DMS114 treated with DMSO at 0.1 percent for 48 hours (cell line): ENCODE data around the gene S100A8.
"Not testable (repeated sequence)": the region's sequence is repeated elsewhere in the genome, so short reads cannot be mapped to it uniquely, and the experiment has no call there.

Source experiments
- DNase-seq: peaks from one replicate; lab custom pipeline; 2025; ENCODE audit not compliant: unreplicated experiment; lab: John Stamatoyannopoulos, UW

S100A8 gene

GRCh38 chr1:153417136-153417888, 26.4 kb upstream of the S100A8 start:
- DNase-seq: no peak

GRCh38 chr1:153415850-153416570, 25.1 kb upstream of the S100A8 start, which contains the start of gene S100A7A:
Gene S100A7A, plus strand, starts transcription at chr1:153416520. Its CDS starts 1,563 bp downstream, at chr1:153418083.
- no peak for DNase-seq

DNA sequence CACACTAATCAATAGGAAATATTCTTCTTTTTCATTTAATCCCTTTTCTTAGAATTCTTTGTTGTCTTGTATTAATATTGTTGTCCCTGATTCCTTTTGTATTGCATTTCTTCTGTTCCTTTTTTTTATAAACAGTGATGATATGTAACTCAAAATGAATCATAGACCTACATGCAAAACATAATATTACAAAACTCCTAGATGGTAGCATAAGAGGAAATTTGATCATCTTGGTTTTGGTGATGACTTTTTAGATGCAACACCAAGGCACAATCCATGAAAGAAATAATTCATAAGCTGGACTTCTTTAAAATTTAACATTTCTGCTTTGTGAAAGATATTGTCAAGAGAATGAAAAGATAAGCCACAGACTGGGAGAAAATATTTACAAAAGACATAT, 23.1 kb upstream of the S100A8 start:
- not testable (repeated sequence) for DNase-seq

DNA sequence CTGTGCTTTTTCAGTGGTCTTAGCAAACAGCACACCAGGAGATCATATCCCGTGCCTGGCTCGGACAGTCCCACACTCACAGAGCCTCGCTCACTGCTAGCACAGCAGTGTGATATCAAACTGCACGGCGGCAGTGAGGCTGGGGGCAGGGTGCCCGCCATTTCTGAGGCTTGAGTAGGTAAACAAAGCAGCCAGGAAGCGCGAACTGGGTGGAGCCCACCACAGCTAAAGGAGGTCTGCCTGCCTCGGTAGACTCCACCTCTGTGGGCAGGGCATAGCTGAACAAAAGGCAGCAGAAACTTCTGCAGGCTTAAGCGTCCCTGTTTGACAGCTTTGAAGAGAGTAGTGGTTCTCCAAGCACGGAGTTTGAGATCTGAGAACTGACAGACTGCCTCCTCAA, 16.4 kb upstream of the S100A8 start:
- DNase-seq: not testable (repeated sequence)

- not testable (repeated sequence) for DNase-seq
Measured at GRCh38 chr1:153405825-153406599, 15.1 kb upstream of the S100A8 start.

DNA sequence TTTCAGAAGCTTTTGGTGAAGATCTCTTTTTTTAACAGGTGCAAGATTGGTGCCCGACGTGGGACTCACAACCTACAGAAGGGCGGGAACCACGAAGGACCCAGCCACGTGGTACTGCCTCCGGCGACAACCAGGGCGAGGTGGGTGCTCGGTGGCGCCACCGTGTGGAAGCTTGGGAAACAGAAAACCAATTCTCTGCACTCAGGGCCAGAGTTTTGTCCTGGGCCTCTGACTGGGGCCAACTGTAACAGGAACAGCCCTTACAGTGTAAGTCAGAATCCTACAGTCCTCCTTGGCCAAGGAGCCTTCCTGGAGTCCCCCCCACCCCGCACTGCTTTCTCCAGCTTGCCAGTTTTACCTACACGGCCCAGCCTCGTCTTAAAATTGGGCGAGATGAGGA, 13.9 kb upstream of the S100A8 start:
- DNase-seq: no peak

GRCh38 chr1:153404086-153404635, 13.3 kb upstream of the S100A8 start:
- no peak for DNase-seq

DNA sequence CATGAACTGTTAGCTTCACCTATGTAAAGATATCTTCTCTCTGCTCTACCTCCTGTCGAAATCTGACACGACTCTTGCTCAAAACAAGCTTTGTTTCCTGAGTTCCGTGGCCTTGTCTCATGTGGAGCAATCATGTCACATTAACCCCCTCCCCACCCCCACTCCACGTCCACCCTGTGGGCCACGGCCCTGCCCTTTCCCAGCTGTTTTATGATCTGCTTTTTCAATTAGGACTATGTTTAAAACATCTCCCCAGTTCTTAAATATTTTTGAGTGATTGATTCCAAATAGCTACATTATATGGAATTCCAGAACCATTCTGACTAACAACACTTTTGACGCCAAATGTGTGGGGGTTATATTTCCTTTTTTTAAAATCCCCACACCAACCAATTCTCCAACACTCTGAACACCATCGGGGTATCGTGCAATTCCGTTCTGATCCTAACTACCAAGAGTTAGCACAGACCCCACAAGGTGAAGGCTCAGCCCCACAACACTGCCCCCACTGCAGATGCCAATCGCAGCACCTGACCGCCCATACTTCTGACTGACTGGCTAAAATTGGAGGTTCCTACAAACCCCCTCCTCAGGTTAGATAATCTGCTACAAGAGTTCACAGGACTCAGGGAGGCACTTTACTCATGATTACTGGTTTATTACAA, 12.7 kb upstream of the S100A8 start:
- no peak for DNase-seq

GRCh38 chr1:153402226-153402625, 11.4 kb upstream of the S100A8 start:
- DNase-seq: no peak

- DNase-seq: no peak
Measured at GRCh38 chr1:153401461-153401860, 10.6 kb upstream of the S100A8 start.

DNA sequence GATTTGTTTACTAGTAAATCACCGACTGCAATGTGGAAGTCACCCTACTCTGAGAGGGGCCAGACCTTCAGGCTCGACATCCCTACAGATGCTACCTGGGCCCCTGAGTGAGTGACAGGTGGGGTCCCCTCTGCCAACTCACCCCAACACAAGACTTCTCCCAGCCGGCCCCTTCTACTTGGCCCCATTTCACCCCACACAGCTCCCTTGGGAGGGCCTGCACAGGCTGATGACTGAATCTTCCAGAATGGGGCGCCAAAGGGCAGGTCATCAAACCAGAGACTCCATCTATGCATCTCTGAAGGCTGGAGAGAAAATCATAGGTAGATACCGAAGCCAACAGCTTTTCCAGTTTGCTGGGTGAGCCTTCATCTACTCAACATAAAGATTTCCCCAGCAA, 9.4 kb upstream of the S100A8 start:
- DNase-seq: no peak

DNA sequence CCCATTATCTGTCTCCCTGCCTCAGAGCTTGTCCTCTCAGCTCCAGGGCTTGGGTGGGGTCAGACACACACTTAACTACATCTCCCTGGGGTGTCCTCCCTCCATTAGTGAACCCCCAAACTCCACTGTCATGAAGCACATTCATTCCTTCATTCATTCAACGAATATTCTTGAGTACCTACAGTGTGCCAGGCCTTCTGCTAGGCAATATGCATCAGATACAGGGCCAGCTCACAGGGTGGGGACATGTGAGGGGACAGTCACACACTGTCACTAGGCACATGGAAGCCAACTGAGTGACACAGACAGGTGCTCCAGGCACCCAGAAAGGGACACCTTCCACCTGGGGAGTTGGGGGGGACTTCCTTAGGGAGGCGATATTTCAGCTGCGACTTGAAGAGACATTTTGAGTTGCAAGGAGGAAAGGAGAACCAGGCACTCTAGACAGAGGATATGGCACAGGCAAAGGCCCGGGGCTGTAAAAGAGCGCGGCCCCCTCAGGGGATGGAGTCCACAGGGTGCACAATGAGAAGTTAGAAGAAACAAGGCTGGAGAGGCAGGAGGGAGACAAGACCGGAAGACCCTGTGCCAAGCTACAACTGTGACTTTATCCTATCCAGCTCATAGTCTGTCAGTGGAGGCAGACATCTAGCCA, 8.7 kb upstream of the S100A8 start:
- DNase-seq: no peak

GRCh38 chr1:153397924-153398651, 7.2 kb upstream of the S100A8 start:
- DNase-seq: no peak

GRCh38 chr1:153397051-153397923, 6.4 kb upstream of the S100A8 start:
- no peak for DNase-seq

DNA sequence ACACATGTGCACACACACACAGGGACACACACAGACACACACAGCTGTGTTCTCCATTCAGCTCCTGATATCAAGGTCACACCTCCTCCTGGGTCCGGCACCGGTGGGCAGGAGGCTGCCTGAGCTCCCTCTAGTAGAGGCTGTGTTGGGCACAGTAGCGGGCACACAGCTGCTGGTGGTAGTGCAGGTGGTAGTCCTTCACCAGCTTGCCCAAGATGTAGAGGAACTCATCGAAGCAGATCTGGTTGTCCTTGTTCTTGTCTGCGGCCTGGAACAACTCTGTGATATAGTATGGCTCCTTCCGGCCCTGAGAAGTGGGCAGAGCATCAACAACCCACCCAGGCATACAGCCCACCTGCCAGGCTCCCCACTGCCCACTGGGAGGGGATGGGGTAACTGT, 5.6 kb upstream of the S100A8 start:
- DNase-seq: no peak

DNA sequence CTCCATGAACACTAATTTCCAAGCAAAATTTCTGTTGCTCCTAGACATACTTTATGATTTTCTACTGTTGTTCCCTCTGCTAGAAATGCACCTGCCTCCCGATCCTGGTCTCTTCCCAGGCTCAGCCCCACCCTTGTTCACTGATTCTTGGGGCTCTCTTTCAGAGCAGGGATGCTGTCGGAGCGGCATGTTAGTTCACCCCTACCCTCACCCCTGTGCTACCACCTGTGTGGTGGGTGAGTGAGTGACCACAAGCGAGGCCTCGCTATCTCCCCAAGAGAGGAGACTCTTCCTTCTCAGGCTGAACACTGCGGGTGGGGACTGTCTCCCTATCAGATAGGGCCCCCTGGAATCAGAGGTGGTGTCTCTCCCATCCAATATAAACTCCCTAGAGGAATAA, 4.9 kb upstream of the S100A8 start:
- no peak for DNase-seq

- no peak for DNase-seq
Measured at GRCh38 chr1:153395136-153395685, 4.3 kb upstream of the S100A8 start.

DNA sequence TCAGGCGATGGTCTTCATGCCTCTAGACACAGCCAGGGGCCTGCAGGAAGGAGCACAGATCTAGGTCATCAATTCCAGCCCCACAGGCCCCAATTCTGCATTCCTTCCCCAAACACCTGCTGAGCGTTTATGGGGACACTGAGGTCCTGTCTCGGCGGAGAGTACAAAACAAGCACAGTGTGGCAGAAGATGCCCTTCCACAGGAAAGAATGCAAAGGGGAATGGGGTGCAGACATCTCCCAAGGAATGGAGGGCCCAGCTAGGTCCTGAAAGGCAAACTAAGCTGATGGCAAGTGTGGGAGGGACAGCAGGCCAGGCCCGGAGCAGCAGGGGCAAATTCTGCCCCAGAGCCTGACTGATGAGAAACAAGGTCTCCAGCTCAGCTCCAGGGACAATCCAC, 3.5 kb upstream of the S100A8 start:
- no peak for DNase-seq
